B cell (primary cell): ENCODE measurements around the gene PLS3. TPM values are rescaled to one million over a fixed set of nuclear protein-coding genes. Genes with fewer than 3 reads are reported as not detected.

Source experiments
- ATAC-seq: fragments of 200-7000 bp; cut with Tn5 transposase; one replicate; pipeline ENCODE4 v1.10.0; 2021; ENCODE audit warnings: low read depth, mild to moderate bottlenecking, moderate number of reproducible peaks, moderate library complexity
- CTCF ChIA-PET: fragments of 350-600 bp; sonication (Branson Sonifier 250); formaldehyde crosslinking; loops from one replicate; lab custom pipeline; 2021; ENCODE audit warnings: antibody characterized with exemption, inconsistent platforms; lab: Charles Lee
- POLR2A ChIA-PET: fragments of 350-600 bp; sonication (Branson Sonifier 250); formaldehyde crosslinking; loops from one replicate; lab custom pipeline; 2021; ENCODE audit warnings: antibody characterized with exemption; lab: Charles Lee
- DNase-seq: peaks from one replicate; pipeline ENCODE4 v3.0.0; 2013
- H2AFZ ChIP-seq: 2 replicates; pipeline ENCODE4 v1.6.1; 2012; ENCODE audit warnings: mild to moderate bottlenecking, low read depth, low read length; ENCODE audit not compliant: insufficient read depth, poor library complexity, severe bottlenecking
- H3K27ac ChIP-seq, 2 donors: 1 replicate in 1 of 2; 2 replicates in 1 of 2; pipeline ENCODE4 v1.5.1; 2012 to 2013; ENCODE audit warnings: low read length in 2 of 2, mild to moderate bottlenecking in 2 of 2, moderate library complexity in 1 of 2
- H3K27me3 ChIP-seq, 4 experiments: fragments of 200-600 bp in 1 of 4; sonication (generic) in 1 of 4; replicated peaks in 1 of 4; 1 replicate in 2 of 4; 2 replicates in 2 of 4; pipeline versions ENCODE4 v1.6.1 to v1.7.0; 2013 to 2016; ENCODE audit warnings: low read length in 3 of 4, mild to moderate bottlenecking in 2 of 4, mixed read lengths in 1 of 4, moderate library complexity in 1 of 4; ENCODE audit not compliant: insufficient read depth in 4 of 4, control insufficient read depth in 3 of 4; ENCODE audit errors: control extremely low read depth in 1 of 4
- H3K36me3 ChIP-seq, 2 experiments: replicated peaks in 1 of 2; 1 replicate in 1 of 2; 2 replicates in 1 of 2; pipeline versions ENCODE4 v1.6.1 to v1.7.1; 2013; ENCODE audit warnings: low read length in 1 of 2; ENCODE audit not compliant: insufficient read depth in 2 of 2, control insufficient read depth in 1 of 2; ENCODE audit errors: control extremely low read depth in 1 of 2, extremely low read depth in 1 of 2
- H3K4me1 ChIP-seq, 2 donors: fragments of 200-600 bp in 1 of 2; sonication (generic) in 1 of 2; 1 replicate in 1 of 2; 2 replicates in 1 of 2; pipeline versions ENCODE4 v1.5.1 to v1.6.1; 2013 to 2017; ENCODE audit warnings: low read length in 2 of 2; ENCODE audit not compliant: control insufficient read depth in 2 of 2, insufficient read depth in 2 of 2
- H3K4me2 ChIP-seq: replicated peaks from 2 replicates; pipeline ENCODE3; 2012; ENCODE audit warnings: mild to moderate bottlenecking, low read depth, low read length; ENCODE audit not compliant: poor library complexity, severe bottlenecking
- H3K4me3 ChIP-seq, 5 experiments: fragments of 200-600 bp in 1 of 5; sonication (generic) in 1 of 5; 1 replicate in 3 of 5; 2 replicates in 2 of 5; pipeline versions ENCODE4 v1.5.1 to v1.7.0; 2011 to 2016; ENCODE audit warnings: low read length in 4 of 5, mild to moderate bottlenecking in 4 of 5, low read depth in 2 of 5, control low read depth in 1 of 5, moderate library complexity in 1 of 5; ENCODE audit not compliant: insufficient read depth in 1 of 5; ENCODE audit errors: control extremely low read depth in 1 of 5, extremely low read depth in 1 of 5
- H3K79me2 ChIP-seq: fragments of 200-600 bp; sonication (generic); one replicate; pipeline ENCODE4 v1.6.0; 2016; ENCODE audit warnings: low read length; ENCODE audit not compliant: control insufficient read depth, insufficient read depth
- H3K9ac ChIP-seq: fragments of 200-600 bp; sonication (generic); 2 replicates; pipeline ENCODE4 v1.6.1; 2017; ENCODE audit warnings: mild to moderate bottlenecking, low read length, moderate library complexity
- H3K9me3 ChIP-seq, 3 donors: one replicate each; pipeline versions ENCODE4 v1.6.1 to v1.7.1; 2013; ENCODE audit warnings: low read length in 2 of 3; ENCODE audit not compliant: control insufficient read depth in 2 of 3, insufficient read depth in 1 of 3; ENCODE audit errors: control extremely low read depth in 1 of 3
- H4K20me1 ChIP-seq: 2 replicates; pipeline ENCODE4 v1.6.0; 2012; ENCODE audit warnings: mild to moderate bottlenecking, low read length; ENCODE audit not compliant: insufficient read depth, control insufficient read depth, poor library complexity, severe bottlenecking
- H3K27ac Mint-ChIP-seq: one replicate; pipeline ENCODE4 v1.8.0; 2021; ENCODE audit warnings: mixed read lengths
- H3K27me3 Mint-ChIP-seq: one replicate; pipeline ENCODE4 v1.8.0; 2021; ENCODE audit warnings: mixed read lengths
- H3K4me1 Mint-ChIP-seq: one replicate; pipeline ENCODE4 v1.8.0; 2021; ENCODE audit warnings: mixed read lengths
- H3K4me3 Mint-ChIP-seq: one replicate; pipeline ENCODE4 v1.8.0; 2021; ENCODE audit warnings: mixed read lengths
- H3K9me3 Mint-ChIP-seq: one replicate; pipeline ENCODE4 v1.8.0; 2022; ENCODE audit warnings: mixed read lengths; ENCODE audit not compliant: insufficient read depth
- CTCF ChIP-seq: fragments of 200-600 bp; IDR thresholded peaks from one replicate; pipeline ENCODE4 v1.8.0; 2022; ENCODE audit warnings: antibody characterized with exemption, mild to moderate bottlenecking
- EZH2 ChIP-seq: IDR thresholded peaks from 2 replicates; pipeline ENCODE4 v1.6.1; 2012; ENCODE audit warnings: borderline replicate concordance, low read depth, mild to moderate bottlenecking, moderate library complexity, low read length; ENCODE audit not compliant: insufficient read depth, poor library complexity, severe bottlenecking
- WGBS: methylation state at CpG from one replicate; pipeline ENCODE4 v1.1.5; 2013; ENCODE audit warnings: missing lambda C conversion rate; ENCODE audit not compliant: insufficient coverage; 5-methylcytosine and 5-hydroxymethylcytosine counted together
- intact Hi-C: fragments of 100-400 bp; cut with micrococcal nuclease; formaldehyde crosslinking; loops from one replicate; pipeline ENCODE4 v1.10.0; 2022
- polyA minus RNA-seq: library from RNA; depleted of rRNA, polyadenylated mRNA; stranded (reverse); fragments of >200 nt; gene quantifications from 2 replicates; pipeline ENCODE4 v1.2.3, GENCODE V29; 2012
- polyA plus RNA-seq: library from polyadenylated mRNA; depleted of rRNA; stranded (reverse); fragments of >200 nt; gene quantifications from 2 replicates; pipeline ENCODE4 v1.2.3, GENCODE V29; 2012
- total RNA-seq, 2 donors: library from RNA; stranded (reverse); fragments of 120-200 nt in 1 of 2; gene quantifications; 1 replicate in 1 of 2; 2 replicates in 1 of 2; pipeline versions ENCODE4 v1.2.3 to v1.2.4, GENCODE V29; 2013 to 2022

PLS3 gene
- total RNA-seq (not detected in 2 replicates), polyA plus RNA-seq (not detected in 2 replicates), polyA minus RNA-seq (not detected in 2 replicates)
- 2.1 TPM for total RNA-seq (2013)

GRCh38 chrX:115560978-115561604, at the start of gene PLS3:
Gene PLS3 (plus strand): TSS chrX:115561174. CDS start chrX:115610251, 49,077 bp downstream.
- peaks cover 0 to 12% (median 1%) of the 10 kb centered on the region in 4 experiments for H3K27me3 ChIP-seq
- intact Hi-C loops = no loop called here
- H3K4me2 ChIP-seq = peak within 1 kb of the TSS; percentile 32
- peak within 1 kb of the TSS; percentile 41 for H3K4me3 Mint-ChIP-seq
- CTCF ChIA-PET = no interaction called here
- WGBS = under 1% methylated on average over 17 of the region's 40 CpGs
- no peaks in the 10 kb centered on the region for H3K9me3 Mint-ChIP-seq
- H3K27ac ChIP-seq = no peak within 1 kb of the TSS
- H3K27me3 Mint-ChIP-seq = peaks cover 18% of the 10 kb centered on the region
- DNase-seq = no peak
- H3K4me1 ChIP-seq = peaks cover 7 to 11% of the 10 kb centered on the region in 2 donors
- H2AFZ ChIP-seq = peak within 1 kb of the TSS; percentile 12
- H4K20me1 ChIP-seq = no peaks in the 10 kb centered on the region
- no peak for ATAC-seq
- peaks cover 7% of the 10 kb centered on the region for H3K4me1 Mint-ChIP-seq
- no peak for TF ChIP-seq EZH2
- H3K9me3 ChIP-seq = no peaks in the 10 kb centered on the region
- no peaks in the 10 kb centered on the region for H3K36me3 ChIP-seq
- peak within 1 kb of the TSS in 1 of 5 experiments; percentile 2 for H3K4me3 ChIP-seq
- no peak within 1 kb of the TSS for H3K9ac ChIP-seq
- POLR2A ChIA-PET = no interaction called here
- H3K79me2 ChIP-seq = no peaks in the 10 kb centered on the region
- no peak within 1 kb of the TSS for H3K27ac Mint-ChIP-seq

GRCh38 chrX:115518113-115518512, 42.9 kb upstream of the PLS3 start:
- DNase-seq (no peak), ATAC-seq (no peak)
- intact Hi-C loops = no loop called here
- H3K9me3 ChIP-seq = no peaks in the 10 kb centered on the region
- H3K9ac ChIP-seq = no peak overlapping the region
- WGBS = no CpG with 5 or more reads among the region's 2 CpGs
- H3K4me2 ChIP-seq = no peak overlapping the region
- H3K27ac ChIP-seq = no peak overlapping the region
- CTCF ChIA-PET = no interaction called here
- Mint-ChIP-seq H3K4me3 (no peak overlapping the region), H3K27ac (no peak overlapping the region), H3K4me1 (no peaks in the 10 kb centered on the region), H3K27me3 (no peaks in the 10 kb centered on the region), H3K9me3 (no peaks in the 10 kb centered on the region)
- no peaks in the 10 kb centered on the region for H3K27me3 ChIP-seq
- no peaks in the 10 kb centered on the region for H3K4me1 ChIP-seq
- TF ChIP-seq EZH2 (no peak), CTCF (no peak)
- no peaks in the 10 kb centered on the region for H3K79me2 ChIP-seq
- H3K36me3 ChIP-seq = no peaks in the 10 kb centered on the region
- POLR2A ChIA-PET = no interaction called here
- H2AFZ ChIP-seq = no peak overlapping the region
- no peak overlapping the region for H3K4me3 ChIP-seq
- H4K20me1 ChIP-seq = no peaks in the 10 kb centered on the region
